GM19395 (cell line): Measurements from ENCODE around the gene SMPD3.
A peak's percentile ranks its signal among the peaks of the same experiment; 100 is the strongest.

Experiments
- ATAC-seq: cut with Tn5 transposase; IDR thresholded peaks from one replicate; pipeline ENCODE4 v1.9.1; 2021; ENCODE audit warnings: mild to moderate bottlenecking, moderate library complexity; ENCODE audit not compliant: unreplicated experiment

Gene SMPD3

GRCh38 chr16:68473358-68474070 is 25.2 kb upstream of the SMPD3 start:
- ATAC-seq = no peak

- no peak for ATAC-seq
Measured at GRCh38 chr16:68472581-68472980, 24.3 kb upstream of the SMPD3 start.

- ATAC-seq = peak; percentile 94
Measured at GRCh38 chr16:68470461-68471150, 22.3 kb upstream of the SMPD3 start.

- peak; percentile 31 for ATAC-seq
Measured at GRCh38 chr16:68469796-68470460, 21.6 kb upstream of the SMPD3 start.

GRCh38 chr16:68468842-68469241 is 20.5 kb upstream of the SMPD3 start:
- ATAC-seq = no peak

GRCh38 chr16:68466174-68466573 is 17.9 kb upstream of the SMPD3 start:
- no peak for ATAC-seq

- no peak for ATAC-seq
Measured at GRCh38 chr16:68463904-68464303, 15.6 kb upstream of the SMPD3 start.

- ATAC-seq = no peak
Measured at GRCh38 chr16:68460067-68460466, 11.8 kb upstream of the SMPD3 start.

- ATAC-seq = no peak
Measured at GRCh38 chr16:68459457-68459856, 11.1 kb upstream of the SMPD3 start.

- ATAC-seq = no peak
Measured at GRCh38 chr16:68458551-68458950, 10.2 kb upstream of the SMPD3 start.

- no peak for ATAC-seq
Measured at GRCh38 chr16:68458101-68458500, 9.8 kb upstream of the SMPD3 start.

- ATAC-seq = no peak
Measured at GRCh38 chr16:68455631-68456030, 7.3 kb upstream of the SMPD3 start.

- no peak for ATAC-seq
Measured at GRCh38 chr16:68454920-68455435, 6.7 kb upstream of the SMPD3 start.

- no peak for ATAC-seq
Measured at GRCh38 chr16:68453816-68454215, 5.5 kb upstream of the SMPD3 start.

- no peak for ATAC-seq
Measured at GRCh38 chr16:68452176-68452575, 3.9 kb upstream of the SMPD3 start.

GRCh38 chr16:68451676-68452075 is 3.4 kb upstream of the SMPD3 start:
- no peak for ATAC-seq

- ATAC-seq = no peak
Measured at GRCh38 chr16:68450741-68451255, 2.5 kb upstream of the SMPD3 start.

- ATAC-seq = peak; percentile 32
Measured at GRCh38 chr16:68447653-68448359, 502 bp downstream of the SMPD3 start.

- ATAC-seq = no peak
Measured at GRCh38 chr16:68446681-68447652, 1.3 kb downstream of the SMPD3 start.

GRCh38 chr16:68445458-68445857 is 2.9 kb downstream of the SMPD3 start:
- ATAC-seq = no peak
